Measurements from ENCODE around the gene DPYSL5. TPM values are rescaled to one million over a fixed set of nuclear protein-coding genes. Genes with fewer than 3 reads are reported as not detected.
A peak's percentile ranks its signal among the peaks of the same experiment; 100 is the strongest.

The DPYSL5 gene
- total and polyA plus RNA-seq, 2 donors (not counting 1 experiment from before 2014, with no cell fraction given): not detected

GRCh38 chr2:26970244-26970927, 122.5 kb downstream of the DPYSL5 start, which contains the start of gene MAPRE3:
MAPRE3 (plus strand) TSS chr2:26970637; CDS start chr2:27022219, 51,582 bp downstream.
- Mint-ChIP-seq H3K27me3 (peaks cover 26% of the 10 kb centered on the region), H3K9me3 (ENCODE audit: insufficient read depth) (no peaks in the 10 kb centered on the region), H3K4me3 (peak within 1 kb of the TSS; percentile 91), H3K27ac (peak within 1 kb of the TSS; percentile 59), H3K4me1 (peaks cover 19% of the 10 kb centered on the region)
- POLR2A ChIA-PET: no interaction called here
- peak within 1 kb of the TSS in 1 of 2 donors; percentile 47 for H3K27ac ChIP-seq (ENCODE audit: low read length in 2 of 2)
- no peaks in the 10 kb centered on the region for H3K36me3 ChIP-seq (replicated peaks in 1 of 2; ENCODE audit: control extremely low read depth in 1 of 2, control insufficient read depth in 1 of 2, extremely low read depth in 1 of 2, insufficient read depth in 2 of 2, low read length in 1 of 2)
- H2AFZ ChIP-seq (ENCODE audit: insufficient read depth, low read depth, low read length, poor library complexity, severe bottlenecking): peak within 1 kb of the TSS; percentile 85
- ATAC-seq (ENCODE audit: low read depth): peak; percentile 94
- intact Hi-C loops (cut with micrococcal nuclease): loop anchor here (1.0 to 2.0 kb wide), 4 partner anchors 62 to 242 kb away; partner anchors contain the start of genes ATRAID, PREB, SLC5A6 and TMEM214
- WGBS (ENCODE audit: insufficient coverage): under 1% methylated on average over 63 of the region's 69 CpGs
- CTCF ChIA-PET: interaction anchor here (1.0 to 3.1 kb wide), 4 partner anchors 8 to 23 kb away, joined by 3 to 20 read pairs (median 4); no protein-coding TSS in a partner anchor
- H3K27me3 ChIP-seq (replicated peaks in 1 of 4; ENCODE audit: control extremely low read depth in 1 of 4, control insufficient read depth in 3 of 4, insufficient read depth in 4 of 4, low read length in 3 of 4): peaks cover 2 to 11% (median 5%) of the 10 kb centered on the region in 4 experiments
- no peaks in the 10 kb centered on the region for H3K9me3 ChIP-seq (ENCODE audit: control extremely low read depth in 1 of 3, control insufficient read depth in 2 of 3, insufficient read depth in 1 of 3, low read length in 2 of 3)
- no peaks in the 10 kb centered on the region for H4K20me1 ChIP-seq (ENCODE audit: control insufficient read depth, insufficient read depth, low read length, poor library complexity, severe bottlenecking)
- H3K4me1 ChIP-seq (ENCODE audit: control insufficient read depth in 2 of 2, insufficient read depth in 2 of 2, low read length in 2 of 2): peaks cover 11 to 12% of the 10 kb centered on the region in 2 donors
- DNase-seq: peak; percentile 92
- peak within 1 kb of the TSS; percentile 59 to 70 (median 62) for H3K4me3 ChIP-seq (ENCODE audit: control extremely low read depth in 1 of 5, extremely low read depth in 1 of 5, insufficient read depth in 1 of 5, low read depth in 2 of 5, low read length in 4 of 5)
- peak within 1 kb of the TSS; percentile 74 for H3K9ac ChIP-seq (ENCODE audit: low read length)
- peak within 1 kb of the TSS; percentile 88 for H3K4me2 ChIP-seq (replicated peaks; ENCODE audit: low read depth, low read length, poor library complexity, severe bottlenecking)
- no peak for TF ChIP-seq EZH2 (IDR thresholded peaks at IDR 0.05; ENCODE audit: borderline replicate concordance, insufficient read depth, low read depth, low read length, poor library complexity, severe bottlenecking)
- TF ChIP-seq CTCF (IDR thresholded peaks at IDR 0.05): no peak
- H3K79me2 ChIP-seq (ENCODE audit: control insufficient read depth, insufficient read depth, low read length): no peaks in the 10 kb centered on the region

All from B cell (primary cell).